Stimulated activated CD4-positive, alpha-beta T cell treated with anti-CD3 and anti-CD28 coated beads, Interleukin-4, amount 100 ng/mL, for 24 hours (primary cell): Measurements from ENCODE around the gene TCTN2.
A peak's percentile ranks its signal among the peaks of the same experiment; 100 is the strongest.

Experiments used
- DNase-seq: peaks from one replicate; pipeline ENCODE4 v3.0.0-alpha.2; 2020

TCTN2 gene

DNA sequence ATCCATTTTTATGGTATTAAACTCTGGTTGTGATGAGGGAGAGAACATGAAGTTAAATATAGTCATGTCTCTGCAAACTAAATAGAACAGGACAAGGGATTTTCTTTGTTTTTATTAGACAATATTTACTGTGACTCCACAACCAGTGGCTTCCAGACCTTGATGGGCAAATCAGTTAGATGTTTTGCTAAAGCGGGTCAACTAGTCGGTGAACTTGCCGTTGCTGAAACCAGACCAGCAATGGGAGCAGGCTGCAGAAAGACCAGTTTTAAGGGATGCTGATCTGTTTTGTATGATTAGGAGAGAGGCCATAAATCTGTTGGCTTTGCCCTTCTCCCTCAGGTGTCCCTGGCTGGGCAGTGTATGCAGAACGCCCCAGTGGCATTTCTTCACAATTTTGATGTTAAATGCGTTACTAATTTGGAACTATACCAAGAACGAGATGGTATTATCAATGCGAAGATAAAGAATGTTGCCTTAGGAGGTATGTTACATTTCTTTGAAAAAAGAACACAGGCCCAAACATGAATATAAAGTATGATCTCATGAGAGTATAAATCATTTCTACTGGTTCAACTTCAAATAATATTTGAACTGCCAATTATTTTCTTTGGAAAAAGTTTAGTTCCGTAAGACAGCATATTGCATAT is 19.4 kb downstream of the TCTN2 start:
- no peak for DNase-seq

DNA sequence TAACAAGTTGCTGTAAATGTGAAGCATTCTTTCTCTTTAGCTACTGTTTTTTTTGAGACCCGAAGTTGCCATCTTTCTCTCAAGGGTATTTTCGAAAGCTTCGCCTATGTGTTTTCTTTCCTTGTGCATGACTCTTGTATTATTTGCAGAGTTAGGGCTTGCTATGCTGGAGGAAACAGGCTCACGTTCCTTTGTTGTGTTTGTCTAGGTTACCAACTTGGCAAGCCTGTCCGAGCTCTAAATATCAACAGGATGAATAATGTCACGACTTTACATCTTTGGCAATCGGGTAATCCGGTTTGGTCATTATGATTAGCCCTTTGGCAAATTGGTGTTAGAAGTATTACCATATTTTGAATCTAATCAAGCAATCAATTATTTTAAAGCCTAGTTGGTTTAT is 25.3 kb downstream of the TCTN2 start:
- DNase-seq: no peak

DNA sequence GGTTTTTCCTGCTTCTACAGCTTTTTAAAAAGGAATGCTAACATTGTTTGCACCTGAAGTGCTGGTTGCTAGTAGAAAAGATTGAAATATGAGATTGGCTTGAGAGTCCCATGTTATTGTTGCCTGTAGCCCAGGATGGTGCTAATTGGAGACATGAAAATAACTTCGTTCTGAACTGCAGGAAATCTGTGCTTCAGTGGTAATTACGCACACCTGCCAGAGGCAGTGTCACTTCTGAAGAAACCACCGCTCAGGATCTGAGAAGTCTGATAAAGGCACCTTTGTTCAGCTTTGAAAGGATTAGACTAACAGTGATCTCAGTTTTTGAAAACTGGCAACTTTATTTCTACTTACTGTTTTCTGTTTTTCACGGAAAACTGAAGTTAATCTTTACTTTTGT is 25.7 kb downstream of the TCTN2 start:
- DNase-seq: no peak

DNA sequence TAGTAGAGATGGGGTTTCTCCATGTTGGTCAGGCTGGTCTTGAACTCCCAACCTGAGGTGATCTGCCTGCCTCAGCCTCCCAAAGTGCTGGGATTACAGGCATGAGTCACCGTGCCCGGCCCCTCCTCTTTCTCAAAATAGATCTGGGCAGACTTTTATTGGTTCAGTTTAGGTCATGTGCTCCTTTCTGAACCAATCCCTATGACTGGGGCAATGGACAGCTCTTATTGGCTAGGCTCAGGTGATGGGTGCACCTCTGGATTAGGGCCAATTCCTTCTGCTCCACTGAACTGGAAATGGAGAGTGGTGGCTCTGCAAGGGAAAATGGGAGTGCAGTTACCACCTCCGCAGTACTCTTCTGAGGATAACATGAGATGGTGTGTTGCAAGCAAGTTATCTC is 35.0 kb downstream of the TCTN2 start:
- DNase-seq: no peak

DNA sequence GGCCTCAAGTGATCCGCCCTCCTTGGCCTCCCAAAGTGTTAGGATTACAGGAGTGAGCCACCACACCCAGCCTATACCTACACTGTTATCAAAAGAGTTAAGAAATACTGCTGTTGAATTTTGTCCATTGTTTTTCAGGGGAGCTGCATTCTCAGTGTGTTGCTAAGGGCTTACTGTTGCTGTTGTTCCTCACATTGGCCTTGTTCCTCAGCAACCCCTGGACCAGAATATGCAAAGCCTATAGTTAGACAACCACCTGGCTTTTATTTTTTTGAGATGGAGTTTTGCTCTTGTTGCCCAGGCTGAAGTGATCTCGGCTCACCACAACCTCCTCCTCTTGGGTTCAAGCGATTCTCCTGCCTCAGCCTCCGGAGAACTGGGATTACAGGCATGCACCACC is 36.6 kb downstream of the TCTN2 start:
- no peak for DNase-seq

DNA sequence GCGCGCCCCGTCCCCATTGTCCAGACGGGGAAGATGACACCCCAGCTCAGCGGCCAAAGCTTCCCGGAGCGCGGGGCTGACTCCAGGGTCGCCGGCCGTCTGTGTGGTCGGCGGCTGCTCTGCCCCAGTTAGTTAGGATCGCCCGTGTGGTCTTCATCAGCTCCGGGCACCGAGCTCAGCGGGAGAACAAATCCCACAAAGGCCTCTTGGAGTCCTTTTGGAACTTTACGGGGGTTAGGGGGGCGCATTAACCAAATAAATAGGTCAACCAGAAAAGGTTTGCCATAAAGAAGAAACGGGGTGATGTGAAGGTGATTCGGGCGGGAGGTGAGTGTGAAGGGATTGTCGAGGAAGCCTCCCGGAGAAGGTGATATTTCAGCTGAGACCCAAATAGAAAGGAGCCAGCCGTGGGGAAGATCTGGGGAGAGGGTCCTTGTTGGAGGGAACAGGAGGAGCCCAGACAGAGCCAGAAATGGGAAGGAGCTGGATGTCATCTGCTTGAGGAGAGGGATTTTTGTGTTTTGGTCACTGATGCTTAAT is 41.9 kb downstream of the TCTN2 start:
- DNase-seq: no peak

DNA sequence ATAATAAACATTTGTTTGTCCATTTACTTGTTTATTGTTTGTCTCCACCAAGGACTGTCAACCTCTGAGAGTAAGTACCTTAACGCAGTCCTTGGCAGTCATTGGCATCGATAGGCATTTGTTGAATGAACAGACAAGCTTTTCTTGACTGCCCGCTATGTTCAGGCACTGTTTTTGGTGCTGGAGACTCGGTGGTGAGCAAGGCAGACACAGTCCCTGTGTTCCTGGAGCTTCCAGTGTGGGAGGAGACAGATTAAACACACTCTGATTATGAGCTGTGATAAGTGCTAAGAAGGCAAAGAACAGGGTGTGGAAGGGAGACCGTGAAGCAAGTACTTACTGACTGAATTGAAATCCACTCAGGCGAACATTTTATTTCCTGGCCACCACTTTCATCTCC is 42.5 kb downstream of the TCTN2 start:
- peak; percentile 23 for DNase-seq

DNA sequence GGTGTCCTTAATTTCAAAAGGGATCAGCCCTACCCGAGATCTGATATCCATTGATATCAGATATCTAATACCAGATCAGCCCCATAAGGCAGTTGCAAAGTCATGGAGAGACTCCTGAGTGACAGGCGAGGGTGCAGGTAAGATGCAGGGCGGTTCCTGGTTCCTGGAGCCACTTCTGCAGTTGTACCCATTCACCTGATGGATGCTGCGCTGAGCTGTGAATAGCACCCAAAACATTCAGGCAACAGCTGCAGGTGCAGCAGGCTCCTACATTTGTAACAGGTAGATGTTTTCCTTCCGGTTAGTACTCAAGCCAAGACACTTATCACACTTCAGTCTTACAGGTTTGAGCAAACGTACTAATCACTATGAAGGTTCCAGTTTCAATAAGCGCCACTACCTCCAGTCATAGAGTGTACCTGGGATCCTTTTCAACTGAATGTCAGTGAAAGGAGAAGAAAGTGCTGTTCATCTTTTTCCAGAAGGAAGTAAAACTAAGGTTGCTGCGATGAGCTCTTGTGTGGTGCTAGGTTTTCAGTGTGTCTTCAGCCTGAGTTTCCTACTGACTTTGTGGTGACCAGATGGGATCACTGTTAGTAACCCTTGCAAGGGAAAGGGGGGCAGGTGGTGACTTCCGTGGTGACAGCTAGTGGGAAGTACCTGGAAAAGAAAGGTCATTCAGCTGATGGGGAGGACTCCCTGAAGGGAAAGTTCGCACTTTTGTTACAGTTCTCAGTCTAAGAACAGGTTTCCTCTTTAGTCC is 43.1 kb downstream of the TCTN2 start:
- peak; percentile 62 for DNase-seq

DNA sequence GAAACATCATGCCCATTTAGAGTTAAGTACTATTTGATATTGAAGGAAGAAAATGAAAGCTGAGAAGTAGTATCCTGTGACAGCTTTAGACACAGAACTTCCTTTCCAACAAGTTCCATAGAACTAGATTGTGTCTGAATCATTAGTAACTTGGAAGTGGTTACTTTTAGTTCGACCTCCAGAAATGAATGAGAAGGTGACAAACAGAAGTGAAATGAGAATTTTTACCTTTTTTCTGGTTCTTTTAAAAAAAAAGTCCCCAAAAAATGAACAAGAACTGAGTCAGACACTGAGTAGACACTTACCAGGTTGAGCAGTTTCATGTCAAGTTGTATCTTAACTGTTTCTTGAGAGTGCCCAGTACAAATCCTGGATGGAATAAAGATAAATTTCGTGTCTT is 44.3 kb downstream of the TCTN2 start:
- no peak for DNase-seq

DNA sequence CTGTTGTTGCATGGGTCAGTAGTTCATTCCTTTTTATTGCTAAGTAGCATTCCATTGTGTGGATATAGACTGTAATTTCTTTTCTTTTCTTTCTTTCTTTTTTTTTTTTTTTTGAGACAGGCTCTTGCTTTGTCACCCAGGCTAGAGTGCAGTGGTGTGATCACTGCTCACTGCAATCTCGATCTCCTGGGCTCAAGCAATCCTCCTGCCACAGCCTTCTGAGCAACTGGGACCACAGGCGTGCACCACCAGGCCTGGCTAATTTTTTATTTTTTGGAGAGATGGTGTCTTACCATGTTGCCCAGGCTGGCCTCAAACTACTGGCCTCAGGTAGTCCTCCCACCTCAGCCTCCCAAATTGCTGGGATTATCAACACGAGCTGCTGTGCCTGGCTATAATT is 46.4 kb downstream of the TCTN2 start:
- no peak for DNase-seq

DNA sequence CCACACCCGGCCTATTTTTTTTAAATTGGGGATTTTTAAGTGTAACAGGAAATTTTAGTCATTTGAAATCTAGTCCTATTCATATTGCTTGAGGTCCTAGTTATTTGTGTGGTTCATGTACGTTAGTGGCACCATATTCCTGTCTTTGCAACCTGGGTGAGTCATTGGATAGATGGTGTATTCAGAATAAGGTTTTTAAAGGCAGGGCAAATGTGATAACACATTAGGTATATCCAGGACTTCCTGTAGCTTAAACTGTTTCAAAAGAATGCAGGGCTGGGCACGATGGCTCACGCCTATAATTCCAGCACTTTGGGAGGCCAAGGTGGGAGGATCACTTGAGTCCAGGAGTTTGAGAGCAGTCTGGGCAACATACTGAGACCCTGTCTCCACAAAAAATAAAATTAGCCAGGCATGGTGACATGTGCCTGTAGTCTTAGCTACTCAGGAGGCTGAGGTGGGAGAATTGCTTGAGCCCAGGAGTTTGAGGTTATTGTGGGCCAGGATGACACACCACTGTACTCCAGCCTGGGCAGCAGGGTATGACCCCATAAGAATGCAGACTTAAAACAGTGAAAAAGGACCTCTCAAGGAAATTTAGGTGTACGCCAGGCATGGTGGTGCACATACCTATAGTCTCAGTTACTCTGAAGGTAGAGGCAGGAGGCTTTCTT is 49.4 kb downstream of the TCTN2 start:
- no peak for DNase-seq

DNA sequence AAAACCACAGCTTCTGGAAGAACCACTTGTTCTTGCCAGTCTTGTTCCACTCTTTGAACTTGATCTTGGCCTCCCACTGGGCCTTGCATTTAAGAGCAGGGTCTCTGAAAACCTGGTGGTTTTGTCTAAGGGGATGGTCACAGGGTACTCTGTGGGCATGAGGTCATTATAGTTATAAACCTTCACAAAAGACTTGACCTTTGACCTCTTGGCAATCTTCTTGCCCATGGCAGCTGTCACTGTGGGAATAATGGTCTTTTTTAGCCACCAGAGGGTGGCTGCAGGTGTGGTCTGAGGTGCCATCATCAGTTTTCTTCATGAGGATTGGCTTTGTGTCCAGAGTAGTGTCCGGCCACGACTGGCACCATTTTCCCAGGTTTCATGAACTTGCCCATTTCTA is 50.3 kb downstream of the TCTN2 start:
- DNase-seq: no peak

DNA sequence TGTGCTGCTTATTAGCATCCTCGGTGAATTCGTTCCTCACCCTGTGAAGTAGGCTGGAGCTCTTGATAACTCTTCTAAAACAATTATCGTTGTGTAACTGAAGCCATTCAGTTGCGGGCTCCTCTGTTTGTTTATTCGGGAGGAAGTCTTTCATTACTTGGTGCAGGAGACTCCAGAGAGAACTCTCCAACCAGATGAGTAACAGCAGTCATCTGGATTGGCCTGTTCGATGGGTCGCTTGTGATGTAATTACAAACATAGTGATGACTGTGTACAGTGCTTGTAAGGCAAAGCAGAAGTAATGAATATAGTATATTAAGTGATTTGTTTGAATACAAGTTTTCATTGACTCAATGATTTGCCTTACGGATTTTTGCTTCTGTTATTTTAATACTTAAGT is 52.1 kb downstream of the TCTN2 start:
- DNase-seq: no peak

DNA sequence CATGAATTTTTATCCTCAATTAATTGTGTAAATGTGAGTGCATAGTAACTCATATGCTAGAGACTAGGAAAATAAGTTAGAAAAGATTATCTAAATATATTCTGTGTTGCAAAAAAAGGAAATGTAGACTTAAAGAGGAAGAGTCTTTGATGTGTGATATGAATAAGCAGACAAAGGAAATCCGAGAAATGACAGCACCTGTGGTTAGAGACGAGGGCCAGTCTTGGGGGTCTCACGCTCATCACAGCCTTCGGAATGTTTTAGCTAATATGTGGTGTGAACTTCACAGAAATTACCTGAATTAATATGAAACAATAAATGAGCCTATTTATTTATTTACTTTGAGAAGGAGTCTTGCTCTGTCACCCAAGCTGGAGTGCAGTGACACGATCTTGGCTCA is 52.9 kb downstream of the TCTN2 start:
- no peak for DNase-seq

DNA sequence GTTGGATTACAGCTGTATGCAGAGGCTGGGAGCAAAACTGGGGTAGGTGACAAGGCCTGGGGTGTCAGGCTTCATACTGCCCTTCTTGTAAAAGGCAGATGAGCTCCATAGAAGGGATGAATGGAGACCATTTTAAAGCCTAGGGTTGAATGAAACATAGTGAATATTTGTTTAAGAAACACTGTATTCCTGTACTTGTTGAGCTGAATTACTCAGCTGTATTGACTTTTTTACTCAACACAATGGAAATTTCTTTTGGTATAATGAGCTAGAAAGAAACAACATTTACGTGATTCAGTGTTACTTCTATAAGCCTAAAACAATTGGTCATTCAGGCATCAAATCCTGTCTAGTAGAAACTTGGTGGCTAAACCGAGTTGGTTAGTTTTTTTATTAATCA is 55.3 kb downstream of the TCTN2 start:
- DNase-seq: no peak

DNA sequence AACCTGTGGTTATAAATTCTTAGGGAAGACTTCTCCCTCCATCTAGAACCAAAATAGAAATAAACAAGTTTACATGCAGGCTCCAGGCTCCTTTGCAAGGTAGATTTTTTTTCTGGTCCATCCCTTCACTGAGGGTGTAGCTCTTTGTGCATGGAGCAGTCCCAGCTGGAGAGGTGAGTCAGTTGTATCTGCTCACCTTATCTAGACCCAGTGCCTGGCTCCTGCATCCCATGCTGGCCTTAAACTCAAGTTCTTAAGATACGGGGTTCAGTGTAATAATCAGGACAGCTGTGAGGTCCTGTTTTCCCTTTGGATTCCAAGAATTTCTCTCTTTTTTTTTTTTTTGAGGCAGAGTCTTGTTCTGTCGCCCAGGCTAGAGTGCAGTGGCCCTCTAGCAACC is 56.0 kb downstream of the TCTN2 start:
- no peak for DNase-seq

DNA sequence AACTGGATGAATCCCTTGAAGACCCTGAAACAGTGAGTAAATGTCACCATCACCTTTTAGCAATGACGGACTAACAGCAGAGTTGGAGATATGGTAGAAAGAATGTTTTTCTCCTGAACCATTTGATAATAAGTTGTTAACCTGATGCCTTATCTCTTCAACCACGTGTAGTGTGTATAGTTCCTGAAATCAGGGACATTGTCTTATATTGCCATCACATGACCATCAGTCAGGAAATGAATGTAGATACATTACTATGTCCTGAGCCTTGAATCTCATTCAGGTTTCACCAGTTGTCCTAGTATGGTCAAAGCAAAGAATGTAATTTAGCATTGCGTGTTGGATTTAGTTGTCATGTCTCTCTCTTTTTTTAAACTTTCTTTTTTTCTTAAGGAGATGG is 57.0 kb downstream of the TCTN2 start:
- DNase-seq: no peak

DNA sequence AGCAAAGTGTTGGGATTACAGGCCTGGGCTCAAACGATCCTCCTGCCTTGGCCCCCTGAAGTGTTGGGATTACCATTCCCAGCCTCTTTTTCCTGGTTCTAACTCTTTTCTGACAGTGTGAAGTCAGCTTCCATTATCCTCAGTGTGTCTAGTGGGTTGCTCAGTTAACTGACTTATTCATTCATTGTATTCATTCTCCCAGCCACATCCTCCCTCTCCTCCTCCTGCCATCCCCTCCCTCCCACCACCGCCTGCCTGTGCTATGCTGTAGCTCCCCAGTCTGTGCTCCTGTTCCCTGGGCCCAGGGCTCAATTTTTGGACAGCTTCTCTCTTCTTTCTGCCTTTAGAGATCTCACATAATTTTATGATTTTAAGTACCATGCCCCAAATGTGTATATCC is 60.7 kb downstream of the TCTN2 start:
- DNase-seq: no peak

DNA sequence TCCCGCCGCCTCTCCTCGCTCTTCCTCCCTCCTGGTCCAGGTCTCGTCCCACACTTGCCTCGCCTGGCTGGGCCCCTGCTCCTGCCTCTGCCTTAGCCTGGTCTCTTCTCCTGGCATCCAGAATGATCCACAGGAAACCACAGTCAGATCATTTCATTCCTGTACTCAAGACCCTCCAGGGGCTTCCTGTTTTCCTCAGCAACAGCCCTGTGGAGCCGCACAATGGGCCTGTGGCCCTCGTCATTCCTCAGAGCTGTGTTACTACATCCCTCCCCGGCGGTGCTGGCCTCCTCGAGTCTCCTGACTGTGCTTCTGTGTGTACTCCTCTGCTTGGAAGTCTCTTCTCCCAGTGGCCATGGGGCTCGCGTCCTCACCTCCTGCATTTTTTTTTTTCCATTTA is 61.3 kb downstream of the TCTN2 start:
- DNase-seq: no peak

DNA sequence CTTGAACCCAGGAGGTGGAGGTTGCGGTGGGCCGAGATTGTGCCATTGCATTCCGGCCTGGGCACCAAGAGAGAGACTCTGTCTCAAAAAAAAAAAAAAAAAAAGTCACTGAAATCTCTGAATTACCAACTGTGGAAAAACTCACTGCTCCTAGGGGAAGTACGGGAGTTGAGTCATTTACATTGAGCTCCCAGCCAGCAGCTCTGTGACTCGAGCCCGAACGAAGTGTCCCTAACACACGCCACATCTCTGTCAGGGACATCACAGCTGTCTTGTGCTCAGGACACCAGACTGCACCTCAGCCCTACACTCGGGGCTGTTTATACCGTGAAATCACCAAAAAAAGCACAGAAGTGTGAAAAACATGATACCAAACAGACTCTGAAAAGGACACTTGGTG is 62.3 kb downstream of the TCTN2 start:
- DNase-seq: no peak

DNA sequence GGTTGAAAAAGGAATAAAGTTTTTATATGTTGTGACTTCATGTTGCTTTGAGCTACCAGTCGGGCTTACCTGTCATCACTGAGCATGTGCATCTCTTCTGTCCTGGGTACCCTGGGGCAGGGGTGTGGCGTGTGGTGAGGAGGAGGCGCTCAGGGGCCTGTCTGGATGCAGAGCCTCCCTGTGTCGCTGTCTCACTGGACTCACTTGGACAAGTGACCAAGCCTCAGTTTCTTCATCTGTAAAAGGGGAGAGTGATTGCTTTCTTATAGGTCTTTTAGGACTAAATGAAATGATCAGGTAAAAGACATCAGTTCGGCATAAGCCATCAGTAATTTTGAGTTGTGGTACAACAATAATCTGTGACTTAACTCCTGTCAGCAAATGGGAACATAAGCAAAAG is 63.4 kb downstream of the TCTN2 start:
- DNase-seq: no peak

DNA sequence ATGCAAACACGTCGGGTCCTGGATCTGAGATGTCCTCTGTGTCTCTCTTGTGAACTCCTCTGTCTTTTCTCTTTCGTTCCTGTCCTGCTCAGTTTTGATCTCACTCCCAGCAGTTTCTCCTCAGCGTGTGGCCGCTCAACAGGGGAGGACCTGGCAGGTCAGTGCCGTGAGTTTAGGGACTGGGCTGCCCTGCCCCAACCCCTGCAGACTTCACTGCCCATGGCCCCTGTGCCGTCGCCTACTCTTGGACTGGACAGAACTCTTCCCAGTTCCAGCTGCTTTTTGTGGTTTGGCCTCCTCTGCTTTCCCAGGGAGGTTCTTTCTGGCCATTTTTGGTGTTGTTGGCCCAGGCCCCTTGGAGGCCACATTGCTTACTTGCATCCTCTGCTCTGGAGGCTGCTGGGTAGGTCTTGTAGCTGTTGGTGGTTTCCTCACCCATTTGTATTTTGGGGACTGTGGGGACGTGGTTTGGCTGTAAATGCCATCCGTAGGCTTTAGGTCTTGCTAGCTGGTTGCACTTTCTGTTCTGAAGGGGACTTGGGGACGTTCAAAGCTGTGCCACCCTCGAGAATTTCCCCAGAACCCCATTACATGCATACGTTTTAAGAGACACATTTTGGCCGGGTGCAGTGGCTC is 71.1 kb downstream of the TCTN2 start:
- no peak for DNase-seq

DNA sequence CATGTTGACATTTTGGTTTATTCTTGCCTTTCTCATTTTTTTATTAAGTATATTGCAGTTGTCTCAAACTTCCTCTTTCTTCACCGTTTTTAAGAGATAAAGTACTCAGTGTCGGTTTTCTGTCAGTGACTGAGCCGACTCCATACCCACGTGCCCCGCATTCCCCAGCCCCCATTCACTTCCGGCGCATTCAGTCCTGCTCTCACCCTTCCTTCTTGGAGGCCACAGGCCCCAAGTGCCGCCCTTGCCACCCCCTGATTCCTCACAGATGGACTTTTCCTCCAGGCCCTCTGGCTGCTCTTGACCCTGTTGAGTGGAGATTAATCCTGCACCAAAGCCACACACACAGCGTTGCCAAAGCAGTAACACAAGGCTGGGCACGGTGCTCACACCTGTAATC is 72.1 kb downstream of the TCTN2 start:
- DNase-seq: no peak

DNA sequence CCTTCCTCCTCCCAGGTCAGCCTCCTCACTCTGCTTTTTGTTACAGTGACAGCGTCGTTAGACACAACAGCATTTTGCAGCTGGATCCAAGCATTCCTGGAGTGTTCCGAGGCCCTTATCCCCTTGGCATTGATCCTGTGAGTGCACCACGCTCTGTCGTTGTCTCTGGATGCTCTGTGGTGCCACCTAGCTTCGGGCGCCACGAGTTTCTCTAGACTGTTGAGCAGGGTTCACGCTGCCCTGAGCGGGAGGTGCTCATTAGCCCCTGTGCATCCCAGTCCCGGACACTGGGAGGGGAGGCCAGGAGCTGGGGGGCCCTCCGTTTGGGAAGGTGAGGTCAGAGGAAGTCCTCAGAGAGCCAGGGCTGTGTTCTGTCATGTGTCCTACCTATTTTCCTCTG is 73.9 kb downstream of the TCTN2 start:
- no peak for DNase-seq
